Esophagus (tissue), 2 donors: ENCODE results near the gene CISD2. TPM values are rescaled to one million over a fixed set of nuclear protein-coding genes. Genes with fewer than 3 reads are reported as not detected.
A peak's percentile ranks its signal among the peaks of the same experiment; 100 is the strongest.

ENCODE experiments used
- H3K27ac ChIP-seq, 2 donors: one replicate each; pipeline ENCODE4 v1.5.1; 2013; ENCODE audit warnings: low read depth in 2 of 2, mild to moderate bottlenecking in 2 of 2, inconsistent platforms in 1 of 2, low read length in 1 of 2, moderate library complexity in 1 of 2
- H3K27me3 ChIP-seq, 2 donors: one replicate each; pipeline ENCODE4 v1.6.1; 2013; ENCODE audit warnings: low read length in 2 of 2, control low read depth in 1 of 2, mild to moderate bottlenecking in 1 of 2; ENCODE audit not compliant: insufficient read depth in 2 of 2, control insufficient read depth in 1 of 2
- H3K36me3 ChIP-seq, 2 donors: one replicate each; pipeline ENCODE4 v1.6.1; 2013; ENCODE audit warnings: low read length in 1 of 2; ENCODE audit not compliant: control insufficient read depth in 2 of 2, insufficient read depth in 2 of 2
- H3K4me1 ChIP-seq, 2 donors: one replicate each; pipeline ENCODE4 v1.6.1; 2013; ENCODE audit warnings: low read length in 1 of 2; ENCODE audit not compliant: control insufficient read depth in 2 of 2, insufficient read depth in 2 of 2
- H3K4me3 ChIP-seq, 2 donors: one replicate each; pipeline ENCODE4 v1.5.1; 2013; ENCODE audit warnings: low read length in 2 of 2, mild to moderate bottlenecking in 2 of 2, low read depth in 1 of 2, moderate library complexity in 1 of 2
- H3K9me3 ChIP-seq, 2 donors: one replicate each; pipeline ENCODE4 v1.6.1; 2013; ENCODE audit warnings: mild to moderate bottlenecking in 2 of 2, low read depth in 1 of 2, low read length in 1 of 2, moderate library complexity in 1 of 2; ENCODE audit not compliant: control insufficient read depth in 2 of 2, insufficient read depth in 1 of 2
- WGBS, 2 donors: extraction: QIAGEN DNeasy Blood & Tissue Kit; methylation state at CpG; one replicate each; pipeline ENCODE4 v1.1.7; 2013; 5-methylcytosine and 5-hydroxymethylcytosine counted together
- polyA plus RNA-seq, 2 donors: library from polyadenylated mRNA; stranded (reverse); fragments of 200-250 nt; gene quantifications; one replicate each; pipeline ENCODE4 v1.2.3, GENCODE V29; 2013
- donor health status: healthy with polysubstance abuse.
- donor health status: Bipolar disorder and iron deficiency.

CISD2 gene
- polyA plus RNA-seq, 2 donors, result 11.4 to 15.7 TPM

DNA sequence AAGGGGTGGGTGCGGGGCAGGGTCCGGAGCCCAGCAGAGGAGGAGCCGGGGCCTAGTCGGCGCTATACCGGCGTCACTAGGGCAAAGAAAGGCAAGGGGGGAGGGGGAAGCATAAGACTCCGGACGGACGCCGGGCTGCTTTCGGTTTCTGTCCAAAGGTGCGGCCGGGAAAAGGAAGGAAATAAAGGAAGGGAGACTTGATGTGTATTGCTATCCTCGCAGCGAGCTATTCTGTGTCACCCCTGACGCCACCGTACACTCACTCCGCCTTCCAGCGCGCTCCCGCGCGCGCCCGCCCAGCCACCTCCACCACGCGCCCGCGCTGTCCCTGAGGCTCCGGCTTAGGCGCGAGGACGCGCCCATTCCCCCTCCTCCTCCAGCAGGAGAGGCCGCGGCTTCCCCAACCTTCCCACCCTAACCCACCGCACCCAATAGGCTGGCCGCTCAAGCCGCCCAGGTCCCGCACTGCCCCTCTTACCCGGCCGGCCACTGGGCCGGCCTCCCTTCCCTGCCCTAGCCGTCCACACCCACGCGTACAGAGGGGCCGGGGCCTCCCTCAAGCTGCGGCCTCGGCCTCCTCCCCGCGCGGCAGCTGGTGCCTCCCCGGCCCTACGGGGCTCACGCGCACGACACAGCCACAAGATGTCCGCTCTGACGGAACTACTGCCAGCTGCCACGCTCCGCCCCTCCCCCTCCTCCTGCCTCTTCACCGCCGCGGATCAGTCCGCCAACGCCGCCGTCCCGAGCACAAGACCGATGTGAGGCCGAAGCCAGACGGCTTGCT, 41.7 kb upstream of the CISD2 start, which contains the start of gene UBE2D3:
Gene UBE2D3 (minus strand): TSS at position 662 of the 784 bp plus-strand sequence. CDS start 1,043 bp downstream, outside the sequence.
- H3K4me3 ChIP-seq, result peak within 1 kb of the TSS; percentile 84 to 98
- H3K9me3 ChIP-seq, result no peaks in the 10 kb centered on the region
- peak within 1 kb of the TSS; percentile 99 to 100 for H3K27ac ChIP-seq
- H3K4me1 ChIP-seq, result no peaks in the 10 kb centered on the region
- H3K36me3 ChIP-seq, result no peaks in the 10 kb centered on the region
- WGBS, 2 donors, result 0 to 1% methylated on average over 71 to 73 of the region's 73 CpGs
- no peaks in the 10 kb centered on the region for H3K27me3 ChIP-seq

DNA sequence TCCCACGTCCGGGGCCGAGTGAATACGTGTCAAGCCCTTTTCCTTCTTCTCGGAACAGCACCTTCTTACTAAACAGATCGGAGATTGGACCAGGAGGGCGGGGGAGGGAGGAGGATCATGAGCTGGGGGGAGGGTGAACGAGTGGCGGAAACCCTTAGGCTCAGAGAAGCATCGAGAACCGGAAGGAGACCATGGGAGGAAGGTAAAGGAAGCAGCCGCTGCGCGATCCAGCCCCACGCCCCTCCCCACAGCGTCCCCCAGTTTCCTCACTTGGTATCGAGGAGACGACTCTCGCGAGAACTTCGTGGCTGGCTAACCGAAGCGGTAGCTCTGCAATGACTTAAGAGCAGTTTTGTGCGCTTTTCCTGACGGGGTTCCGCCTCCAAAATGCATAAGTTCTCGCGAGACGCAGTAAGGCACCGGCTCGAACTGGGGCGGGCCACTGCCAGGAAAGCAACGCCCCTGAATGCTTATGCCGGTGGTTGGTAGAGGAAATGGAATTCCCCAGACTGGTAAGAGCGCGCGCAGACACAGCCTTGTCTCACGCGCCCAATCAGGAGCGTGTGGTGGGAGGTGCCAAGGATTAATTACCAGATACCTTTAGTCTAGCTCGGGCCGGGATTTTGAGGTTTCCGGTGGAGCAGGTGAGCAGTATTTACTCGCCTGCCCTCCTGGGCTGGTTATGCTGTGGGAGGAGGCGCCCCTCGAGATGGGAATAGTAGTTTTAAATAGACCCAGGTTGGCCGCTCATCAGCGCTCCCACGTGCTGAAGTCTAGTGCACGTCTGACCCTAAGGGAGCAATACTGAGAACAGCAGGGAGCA, 40.9 kb upstream of the CISD2 start:
- Histone ChIP-seq H3K36me3 (no peaks in the 10 kb centered on the region), H3K4me3 (peak overlapping the region; percentile 84 to 98), H3K27ac (peak overlapping the region; percentile 99 to 100), H3K27me3 (no peaks in the 10 kb centered on the region), H3K9me3 (no peaks in the 10 kb centered on the region), H3K4me1 (no peaks in the 10 kb centered on the region)
- WGBS, 2 donors, result 0% methylated on average over 50 of the region's 50 CpGs

DNA sequence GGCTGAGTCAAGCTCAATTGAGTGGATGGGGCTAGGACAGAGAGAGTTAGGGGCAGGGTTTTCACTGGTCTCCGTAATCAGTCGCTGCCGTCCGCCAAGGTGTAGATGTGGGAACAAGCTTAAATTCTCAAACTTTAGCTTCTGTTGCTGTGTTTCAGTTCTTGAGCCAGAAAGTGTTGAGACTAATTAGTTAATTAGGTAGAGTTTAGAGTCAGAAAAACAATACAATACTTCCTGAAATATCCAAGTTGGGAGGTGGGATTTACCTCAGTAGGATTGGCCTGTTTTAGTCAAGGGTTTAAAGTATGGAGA, 40.3 kb upstream of the CISD2 start:
- Histone ChIP-seq H3K9me3 (no peaks in the 10 kb centered on the region), H3K4me3 (peak overlapping the region; percentile 59 to 98), H3K27me3 (no peaks in the 10 kb centered on the region), H3K4me1 (no peaks in the 10 kb centered on the region), H3K27ac (peak overlapping the region; percentile 98 to 100), H3K36me3 (no peaks in the 10 kb centered on the region)
- WGBS, 2 donors, result 0 to 2% methylated on average over 4 of the region's 4 CpGs

DNA sequence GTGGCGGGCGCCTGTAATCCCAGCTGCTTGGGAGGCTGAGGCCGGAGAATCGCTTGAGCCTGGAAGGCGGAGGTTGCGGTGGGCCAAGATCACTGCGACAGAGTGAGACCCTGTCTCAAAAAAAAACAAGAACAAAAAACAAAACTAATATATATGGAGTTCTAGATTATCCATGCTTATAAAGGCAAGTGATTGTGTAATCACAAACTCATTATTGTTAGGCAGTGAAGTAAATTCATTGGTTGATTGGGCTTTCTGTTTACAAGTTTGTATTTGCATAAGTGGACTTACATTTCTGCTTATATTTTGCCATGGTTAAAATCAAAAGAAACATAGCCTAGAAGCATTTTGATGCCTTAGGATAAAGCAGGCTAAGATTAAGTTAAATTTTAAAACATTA, 39.0 kb upstream of the CISD2 start:
- 98% methylated on average over 7 of the region's 7 CpGs for WGBS, 2 donors
- no peaks in the 10 kb centered on the region for H3K36me3 ChIP-seq
- H3K27ac ChIP-seq, result no peak overlapping the region

DNA sequence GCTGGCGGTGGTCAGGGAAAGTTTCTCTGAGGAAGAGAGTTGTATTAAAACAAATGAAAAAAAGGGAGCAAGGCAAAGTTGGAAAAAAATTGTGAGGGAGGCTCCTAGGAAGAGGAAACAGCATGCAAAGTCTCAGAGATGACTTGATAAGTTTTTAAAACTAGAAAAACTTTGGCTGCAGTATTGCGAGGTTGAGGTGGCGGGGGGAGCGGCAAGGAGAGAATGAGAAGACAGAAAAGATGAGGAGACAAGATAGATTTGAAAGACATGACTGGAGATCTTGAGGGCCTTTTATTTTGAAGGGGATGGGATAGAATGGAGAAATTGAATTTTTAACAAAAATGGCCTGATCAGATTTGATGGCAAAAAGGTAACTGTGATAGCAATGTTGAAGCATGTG, 36.7 kb upstream of the CISD2 start:
- Histone ChIP-seq H3K36me3 (no peaks in the 10 kb centered on the region), H3K4me3 (no peak overlapping the region), H3K27me3 (no peaks in the 10 kb centered on the region), H3K4me1 (no peaks in the 10 kb centered on the region), H3K9me3 (no peaks in the 10 kb centered on the region), H3K27ac (no peak overlapping the region)
- WGBS, 2 donors, result 91 to 93% methylated on average over 4 of the region's 4 CpGs

More for the DNA sequence above, 39.0 kb upstream of the CISD2 start:
- H3K27me3 ChIP-seq, result no peaks in the 10 kb centered on the region
- H3K9me3 ChIP-seq, result no peaks in the 10 kb centered on the region
- no peaks in the 10 kb centered on the region for H3K4me1 ChIP-seq
- H3K4me3 ChIP-seq, result no peak overlapping the region

GRCh38 chr4:102832667-102833066, 36.1 kb upstream of the CISD2 start:
- no peaks in the 10 kb centered on the region for H3K36me3 ChIP-seq
- H3K27me3 ChIP-seq, result no peaks in the 10 kb centered on the region
- no peak overlapping the region for H3K27ac ChIP-seq
- 89 to 90% methylated on average over 1 of the region's 1 CpG for WGBS, 2 donors
- no peak overlapping the region for H3K4me3 ChIP-seq
- H3K9me3 ChIP-seq, result no peaks in the 10 kb centered on the region
- no peaks in the 10 kb centered on the region for H3K4me1 ChIP-seq

GRCh38 chr4:102836596-102836995, 32.2 kb upstream of the CISD2 start:
- Histone ChIP-seq H3K36me3 (no peaks in the 10 kb centered on the region), H3K4me3 (no peak overlapping the region), H3K27me3 (no peaks in the 10 kb centered on the region), H3K4me1 (no peaks in the 10 kb centered on the region), H3K9me3 (no peaks in the 10 kb centered on the region), H3K27ac (no peak overlapping the region)
- 94 to 96% methylated on average over 1 of the region's 1 CpG for WGBS, 2 donors

DNA sequence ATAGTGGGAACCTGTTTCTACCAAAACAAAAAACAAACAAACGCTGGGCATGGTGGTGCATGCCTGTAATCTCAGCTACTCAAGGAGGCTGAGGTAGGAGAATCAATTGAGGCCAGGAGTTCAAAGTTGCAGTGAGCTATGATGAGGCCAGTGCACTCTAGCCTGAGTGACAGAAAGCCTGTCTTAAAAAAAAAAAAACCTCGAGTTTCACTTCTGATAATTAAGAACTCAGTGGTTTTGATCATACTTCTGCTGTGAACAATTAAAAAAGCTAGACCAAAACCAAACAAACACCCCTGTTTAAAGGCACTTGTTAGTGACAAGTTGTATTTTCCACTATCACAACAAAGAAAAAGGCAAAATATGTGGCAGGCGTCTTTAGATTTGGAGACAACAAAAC, 26.4 kb upstream of the CISD2 start:
- Histone ChIP-seq H3K4me1 (no peaks in the 10 kb centered on the region), H3K9me3 (no peaks in the 10 kb centered on the region), H3K36me3 (no peaks in the 10 kb centered on the region), H3K4me3 (no peak overlapping the region), H3K27me3 (no peaks in the 10 kb centered on the region), H3K27ac (no peak overlapping the region)
- WGBS, 2 donors, result 87 to 88% methylated on average over 3 of the region's 3 CpGs

- Histone ChIP-seq H3K9me3 (no peaks in the 10 kb centered on the region), H3K4me1 (no peaks in the 10 kb centered on the region), H3K36me3 (no peaks in the 10 kb centered on the region), H3K4me3 (no peak overlapping the region), H3K27me3 (no peaks in the 10 kb centered on the region), H3K27ac (no peak overlapping the region)
These were observed 25.5 kb upstream of the CISD2 start for GRCh38 chr4:102843273-102843672.
